NT2/D1 (cell line): ENCODE results near the gene F2.

ENCODE experiments used
- DNase-seq: peaks from one replicate; pipeline ENCODE4 v3.0.0-alpha.2; 2011; ENCODE audit warnings: low read depth, low spot score
- H3K27me3 ChIP-seq: 2 replicates; pipeline ENCODE4 v1.6.0; 2011; ENCODE audit warnings: mild to moderate bottlenecking; ENCODE audit not compliant: insufficient read length, insufficient read depth
- H3K36me3 ChIP-seq: 2 replicates; pipeline ENCODE4 v1.6.1; 2011; ENCODE audit warnings: mild to moderate bottlenecking, low read length, mixed read lengths; ENCODE audit not compliant: insufficient read depth, insufficient read length
- H3K4me1 ChIP-seq: 2 replicates; pipeline ENCODE4 v1.5.1; 2011; ENCODE audit not compliant: insufficient read depth, insufficient read length
- H3K4me3 ChIP-seq: 2 replicates; pipeline ENCODE4 v1.5.1; 2011; ENCODE audit warnings: low read depth; ENCODE audit not compliant: insufficient read length
- H3K9ac ChIP-seq: 2 replicates; pipeline ENCODE4 v1.6.0; 2011; ENCODE audit warnings: low read depth; ENCODE audit not compliant: insufficient read length
- H3K9me3 ChIP-seq: 2 replicates; pipeline ENCODE4 v1.5.1; 2011; ENCODE audit warnings: mild to moderate bottlenecking, low read length; ENCODE audit not compliant: insufficient read depth
- SUZ12 ChIP-seq: IDR thresholded peaks from 2 replicates; pipeline ENCODE4 v1.6.1; 2011; ENCODE audit not compliant: insufficient read length, insufficient read depth; ENCODE audit errors: extremely low read depth
- YY1 ChIP-seq: IDR thresholded peaks from 2 replicates; pipeline ENCODE4 v1.6.1; 2011; ENCODE audit not compliant: insufficient read length, insufficient read depth
- ZNF274 ChIP-seq: IDR thresholded peaks from 2 replicates; pipeline ENCODE4 v1.6.1; 2011; ENCODE audit warnings: mild to moderate bottlenecking, low read depth, low read length

Gene F2

DNA sequence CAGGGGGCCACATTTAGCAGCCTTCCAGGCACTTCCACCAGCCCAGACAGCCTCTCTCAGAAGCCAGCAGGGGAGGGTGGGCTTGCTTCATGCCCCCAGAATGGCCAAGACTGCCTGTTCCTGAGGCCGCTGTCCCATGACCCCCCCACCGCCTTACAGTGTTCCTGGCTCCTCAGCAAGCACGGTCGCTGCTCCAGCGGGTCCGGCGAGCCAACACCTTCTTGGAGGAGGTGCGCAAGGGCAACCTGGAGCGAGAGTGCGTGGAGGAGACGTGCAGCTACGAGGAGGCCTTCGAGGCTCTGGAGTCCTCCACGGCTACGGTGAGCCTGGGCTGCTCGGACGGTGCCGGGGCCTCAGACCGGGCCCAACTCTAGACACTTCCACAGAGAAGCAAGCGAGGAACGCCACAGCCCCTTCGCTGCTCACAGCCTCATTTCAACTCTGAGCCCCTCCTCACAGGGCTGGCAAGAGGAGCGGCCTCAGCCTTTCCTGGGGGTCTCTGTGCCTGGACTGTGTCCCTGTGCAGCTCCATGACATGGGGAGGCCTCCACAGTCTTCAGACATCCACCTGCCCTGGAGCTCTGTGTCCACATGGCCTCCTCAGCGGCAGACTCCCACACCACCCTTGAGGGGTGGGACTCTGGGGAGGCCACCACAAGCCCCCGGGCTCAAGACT is 668 bp downstream of the F2 start:
- Histone ChIP-seq H3K36me3 (no peaks in the 10 kb centered on the region), H3K9me3 (no peaks in the 10 kb centered on the region), H3K9ac (no peak overlapping the region), H3K4me1 (peaks cover 14% of the 10 kb centered on the region), H3K4me3 (no peak overlapping the region), H3K27me3 (no peaks in the 10 kb centered on the region)
- no peak for DNase-seq
- TF ChIP-seq ZNF274 (no peak), YY1 (no peak), SUZ12 (no peak)

GRCh38 chr11:46721286-46721685 is 2.3 kb downstream of the F2 start:
- no peak overlapping the region for H3K9ac ChIP-seq
- no peaks in the 10 kb centered on the region for H3K36me3 ChIP-seq
- H3K9me3 ChIP-seq = no peaks in the 10 kb centered on the region
- H3K4me1 ChIP-seq = peaks cover 25% of the 10 kb centered on the region
- TF ChIP-seq ZNF274 (no peak), SUZ12 (no peak), YY1 (no peak)
- no peaks in the 10 kb centered on the region for H3K27me3 ChIP-seq
- no peak for DNase-seq
- no peak overlapping the region for H3K4me3 ChIP-seq

- peaks cover 27% of the 10 kb centered on the region for H3K4me1 ChIP-seq
- no peak for DNase-seq
- TF ChIP-seq YY1 (no peak), SUZ12 (no peak), ZNF274 (no peak)
- H3K9me3 ChIP-seq = no peaks in the 10 kb centered on the region
- no peaks in the 10 kb centered on the region for H3K27me3 ChIP-seq
- H3K9ac ChIP-seq = no peak overlapping the region
- H3K36me3 ChIP-seq = no peaks in the 10 kb centered on the region
- no peak overlapping the region for H3K4me3 ChIP-seq
Observed at GRCh38 chr11:46722566-46723358, 3.7 kb downstream of the F2 start.

GRCh38 chr11:46723359-46723680 is 4.3 kb downstream of the F2 start:
- Histone ChIP-seq H3K27me3 (no peaks in the 10 kb centered on the region), H3K4me3 (no peak overlapping the region), H3K9me3 (no peaks in the 10 kb centered on the region), H3K36me3 (no peaks in the 10 kb centered on the region), H3K4me1 (peaks cover 24% of the 10 kb centered on the region), H3K9ac (no peak overlapping the region)
- TF ChIP-seq ZNF274 (no peak), SUZ12 (no peak), YY1 (no peak)
- no peak for DNase-seq

- no peaks in the 10 kb centered on the region for H3K9me3 ChIP-seq
- TF ChIP-seq YY1 = no peak
- TF ChIP-seq ZNF274 = no peak
- TF ChIP-seq SUZ12 = no peak
- H3K27me3 ChIP-seq = no peaks in the 10 kb centered on the region
- no peak for DNase-seq
- no peaks in the 10 kb centered on the region for H3K36me3 ChIP-seq
- peaks cover 22% of the 10 kb centered on the region for H3K4me1 ChIP-seq
- H3K4me3 ChIP-seq = no peak overlapping the region
- peak overlapping the region; percentile 13 for H3K9ac ChIP-seq
Observed at GRCh38 chr11:46724088-46724487, 5.1 kb downstream of the F2 start.

- Histone ChIP-seq H3K9me3 (no peaks in the 10 kb centered on the region), H3K27me3 (no peaks in the 10 kb centered on the region), H3K36me3 (no peaks in the 10 kb centered on the region), H3K9ac (peak overlapping the region; percentile 34), H3K4me1 (peaks cover 16% of the 10 kb centered on the region), H3K4me3 (no peak overlapping the region)
- TF ChIP-seq SUZ12 (no peak), YY1 (no peak), ZNF274 (no peak)
- no peak for DNase-seq
Observed at GRCh38 chr11:46725338-46726205, 6.6 kb downstream of the F2 start.
